HG03460 (cell line): Measurements from ENCODE around the gene KIF26A.

Source experiments
- ATAC-seq: cut with Tn5 transposase; IDR thresholded peaks from one replicate; pipeline ENCODE4 v1.9.1; 2021; ENCODE audit not compliant: unreplicated experiment

Gene KIF26A

DNA sequence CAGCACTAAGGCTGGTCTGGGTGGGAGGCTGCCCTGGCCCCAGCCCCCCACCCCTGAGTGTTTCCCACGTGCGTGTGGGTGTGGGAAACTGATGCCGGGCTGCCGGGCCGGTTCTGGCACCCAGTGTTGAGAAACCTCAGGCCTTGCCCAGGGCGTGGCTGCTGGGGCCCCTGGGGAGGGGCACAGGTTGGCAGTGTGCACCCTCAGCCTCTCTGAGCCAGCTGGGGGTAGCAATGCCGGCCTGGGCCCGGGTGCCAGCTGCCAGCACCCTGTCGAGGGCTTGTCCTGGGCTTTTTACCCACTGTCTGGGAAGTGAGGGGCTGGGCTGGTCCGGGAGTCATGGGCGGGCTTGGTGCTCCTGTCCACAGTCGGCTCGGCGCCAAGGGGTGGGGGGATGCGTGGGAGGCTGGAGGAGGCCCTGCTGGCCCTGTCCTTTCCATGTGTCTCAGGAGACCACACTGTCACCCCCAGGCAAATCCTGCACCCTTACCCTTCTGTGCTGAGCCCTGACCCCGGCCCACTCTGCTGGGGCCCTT, 37.2 kb upstream of the KIF26A start:
- ATAC-seq, result no peak

DNA sequence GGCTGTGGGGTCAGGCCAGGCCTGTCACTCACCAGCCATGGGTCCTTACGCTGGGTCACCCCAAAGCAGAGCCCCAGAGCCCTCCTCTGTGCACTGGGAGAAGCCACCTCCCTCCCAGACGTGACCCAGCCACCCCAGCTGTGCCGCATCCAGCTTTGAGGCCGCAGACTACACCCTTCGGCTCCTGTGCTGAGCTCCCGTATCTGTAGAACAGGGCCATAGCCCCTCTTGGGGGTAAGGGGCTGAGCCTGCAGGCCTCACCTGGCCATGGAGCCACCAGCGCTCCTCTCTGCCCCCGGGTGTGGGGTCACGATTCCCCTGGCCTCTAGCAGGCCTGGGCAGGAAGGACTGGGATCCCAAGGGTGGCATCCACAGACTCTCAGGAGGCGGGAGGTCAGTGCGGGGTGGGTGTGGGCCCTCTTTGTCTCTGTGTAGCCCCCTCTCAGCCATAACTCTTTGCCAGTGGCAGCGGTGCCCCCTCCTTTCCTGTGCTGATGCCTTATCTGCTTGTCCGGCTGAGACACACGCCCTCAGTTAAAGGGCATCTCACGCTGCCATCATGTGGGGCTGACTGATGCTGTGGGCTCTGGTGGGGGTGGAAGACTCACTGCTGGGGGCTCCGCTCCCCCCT, 36.6 kb upstream of the KIF26A start:
- ATAC-seq, result no peak

DNA sequence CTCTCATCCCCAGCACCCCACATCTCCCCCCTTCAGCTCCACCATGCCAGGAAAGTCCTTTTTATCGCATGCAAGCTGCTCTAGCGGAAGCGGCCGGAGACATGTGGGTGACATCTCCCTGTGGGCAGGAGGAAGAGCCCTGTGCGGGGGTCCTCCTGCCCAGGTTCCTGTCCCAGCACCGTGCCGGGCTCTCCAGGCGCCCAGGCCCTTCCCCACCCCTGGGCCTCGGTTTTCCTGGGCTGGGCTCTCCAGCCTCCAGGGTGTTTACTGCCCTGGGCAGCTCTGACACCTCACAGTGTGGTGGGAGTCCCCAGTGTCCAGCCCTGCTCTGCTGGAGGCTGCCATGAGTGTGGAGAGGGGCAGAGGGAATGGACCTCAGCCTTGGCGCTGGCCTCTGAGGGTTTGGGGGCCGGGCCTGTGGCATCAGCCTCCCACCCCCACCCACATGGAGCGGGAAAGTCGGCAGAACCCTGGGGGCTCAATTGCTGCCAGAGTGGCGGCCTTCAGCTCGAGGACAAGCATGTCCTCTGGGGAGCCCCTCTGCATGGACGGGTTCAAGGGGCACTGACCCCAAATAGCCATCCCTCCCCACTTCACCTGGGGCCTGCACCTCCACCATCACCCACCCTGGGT, 36.0 kb upstream of the KIF26A start:
- ATAC-seq, result no peak

DNA sequence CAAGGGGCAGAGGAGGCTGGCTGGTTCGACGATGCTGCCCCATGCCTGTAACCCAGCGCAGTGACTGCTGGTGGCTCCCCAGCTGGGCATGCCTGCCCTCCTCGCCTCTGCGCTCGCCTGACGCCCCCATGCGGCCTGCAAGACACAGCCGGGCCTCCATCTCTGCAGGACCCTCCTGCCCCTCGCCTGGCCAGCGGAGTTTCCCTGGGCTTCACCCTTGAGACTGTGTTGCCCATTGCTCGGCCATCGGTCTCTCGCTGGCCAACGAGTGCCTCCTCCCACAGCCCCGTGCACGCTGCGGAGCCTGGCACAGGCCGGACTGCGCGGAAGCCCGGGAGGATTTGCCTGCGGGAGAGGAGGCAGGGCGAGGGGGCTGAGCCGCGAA, 35.3 kb upstream of the KIF26A start:
- no peak for ATAC-seq

DNA sequence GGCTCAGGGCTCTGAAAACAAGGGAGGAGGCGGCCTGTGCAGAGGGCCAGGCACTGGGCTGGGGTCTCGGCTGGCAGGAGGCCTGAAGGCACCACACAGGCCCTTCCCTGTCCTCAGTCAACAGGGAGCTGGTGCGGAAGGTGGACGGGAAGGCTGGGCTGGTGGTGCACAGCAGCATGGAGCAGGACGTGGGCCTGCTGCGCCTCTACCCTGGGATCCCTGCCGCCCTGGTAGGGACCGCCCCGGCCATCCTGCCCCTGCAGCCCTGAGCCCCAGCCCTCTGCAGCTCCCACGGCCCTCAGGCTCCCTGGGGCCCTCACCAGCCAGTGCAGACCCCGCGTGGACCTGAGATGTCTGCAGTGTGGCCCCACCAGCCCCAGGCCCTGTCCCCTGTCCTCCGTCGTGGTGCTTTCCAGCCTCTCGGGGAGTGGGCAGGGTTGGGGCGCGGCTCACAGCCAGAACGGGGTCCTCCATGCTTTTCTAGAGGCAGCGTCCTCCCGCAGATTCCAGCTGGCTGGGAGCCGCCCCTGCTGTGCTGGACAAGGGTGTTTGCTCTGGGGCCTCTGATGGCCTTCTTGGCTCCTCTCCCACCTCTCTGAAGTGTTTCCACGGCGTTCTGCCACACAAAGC, 34.8 kb upstream of the KIF26A start:
- no peak for ATAC-seq

DNA sequence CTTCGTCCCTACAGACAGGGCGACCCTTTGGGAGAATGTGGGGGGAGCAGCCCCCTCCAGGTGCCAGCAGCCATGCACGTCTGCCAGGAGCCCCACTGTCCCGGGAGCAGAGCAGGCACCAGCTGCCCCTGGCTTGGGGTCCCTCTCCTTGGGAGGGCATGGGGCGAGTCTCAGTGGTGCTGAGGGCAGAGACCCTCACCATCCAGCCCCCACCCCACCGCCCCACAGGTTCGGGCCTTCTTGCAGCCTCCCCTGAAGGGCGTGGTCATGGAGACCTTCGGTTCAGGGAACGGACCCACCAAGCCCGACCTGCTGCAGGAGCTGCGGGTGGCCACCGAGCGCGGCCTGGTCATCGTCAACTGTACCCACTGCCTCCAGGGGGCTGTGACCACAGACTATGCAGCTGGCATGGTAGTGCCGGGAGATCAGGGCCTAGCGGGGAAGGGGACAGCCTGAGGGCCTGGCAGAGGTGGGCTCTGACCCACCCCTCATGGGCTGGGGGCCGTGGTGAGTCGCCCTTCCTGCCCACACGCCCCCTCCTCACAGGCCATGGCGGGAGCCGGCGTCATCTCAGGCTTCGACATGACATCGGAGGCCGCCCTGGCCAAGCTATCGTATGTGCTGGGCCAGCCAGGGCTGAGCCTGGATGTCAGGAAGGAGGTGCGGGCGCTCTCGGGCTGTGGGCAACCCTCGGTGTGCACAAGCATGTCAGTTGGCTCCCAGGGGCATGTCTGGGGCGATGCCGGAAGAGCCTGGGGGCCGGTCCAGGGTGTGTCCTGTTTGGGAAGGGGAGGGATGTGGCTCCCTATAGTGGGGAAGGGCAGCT, 34.1 kb upstream of the KIF26A start:
- ATAC-seq, result no peak

DNA sequence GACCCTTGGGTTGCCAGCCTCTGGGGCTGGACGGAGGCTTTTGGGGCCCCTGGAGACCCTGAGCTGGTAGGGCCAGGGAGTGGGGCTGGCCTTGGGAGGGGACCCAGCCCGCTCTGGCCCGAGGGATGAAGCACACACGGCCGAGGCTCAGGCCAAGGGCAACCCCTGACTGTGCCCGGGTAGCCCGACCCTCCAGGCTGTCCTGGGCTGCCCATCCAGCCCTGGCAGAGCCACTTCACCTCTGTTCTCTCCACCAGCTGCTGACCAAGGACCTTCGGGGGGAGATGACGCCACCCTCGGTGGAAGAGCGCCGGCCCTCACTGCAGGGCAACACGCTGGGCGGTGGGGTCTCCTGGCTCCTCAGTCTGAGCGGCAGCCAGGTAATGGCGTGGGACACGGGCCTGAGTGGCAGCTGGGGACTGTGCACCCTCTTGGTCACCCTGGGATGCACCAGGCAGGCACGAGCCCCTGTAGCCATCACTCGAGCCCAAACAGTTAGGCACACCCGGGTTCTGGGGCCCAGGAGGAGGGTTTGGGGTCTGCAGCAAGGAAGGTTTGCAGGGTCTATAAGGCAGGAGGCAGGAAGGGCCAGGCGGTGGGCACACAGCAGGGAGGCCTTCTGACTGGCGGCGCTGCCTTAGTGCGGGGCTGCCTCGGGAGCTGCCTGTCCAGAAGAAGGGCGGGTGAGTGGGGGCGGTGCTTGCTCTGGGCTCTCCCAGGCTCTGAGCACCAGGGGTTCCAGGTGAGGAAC, 33.1 kb upstream of the KIF26A start:
- no peak for ATAC-seq

DNA sequence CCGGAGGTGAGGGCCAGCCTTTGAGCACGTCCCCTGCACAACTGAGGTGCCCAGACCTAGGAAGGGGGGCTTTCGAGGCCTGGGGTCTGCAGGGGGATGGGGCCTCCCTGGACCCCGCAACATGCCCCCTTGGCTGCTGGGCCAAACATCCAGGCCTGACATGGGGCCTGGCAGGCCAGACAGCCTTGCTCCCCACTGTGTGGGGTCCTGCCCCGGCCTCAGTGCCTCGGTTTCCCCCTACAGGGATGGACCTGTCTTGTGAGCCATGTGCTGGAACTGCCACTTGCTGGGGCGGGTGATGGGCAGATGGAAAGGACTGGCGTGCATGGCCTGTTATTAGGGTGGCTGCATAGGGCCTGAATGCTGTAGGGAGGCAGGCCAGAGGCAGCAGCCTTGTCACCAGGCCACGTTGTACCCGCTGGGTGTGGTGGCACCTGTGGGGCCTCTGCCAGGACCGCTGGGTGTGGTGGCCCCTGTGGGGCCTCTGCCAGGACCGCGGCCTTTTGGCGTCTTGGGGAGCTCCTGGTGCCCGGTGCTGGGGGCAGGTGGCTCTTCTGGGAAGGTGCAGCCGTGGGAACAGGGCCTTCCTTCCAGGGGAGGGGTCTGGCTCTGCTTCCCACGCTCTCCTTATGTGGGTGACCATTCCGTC, 32.4 kb upstream of the KIF26A start:
- no peak for ATAC-seq

DNA sequence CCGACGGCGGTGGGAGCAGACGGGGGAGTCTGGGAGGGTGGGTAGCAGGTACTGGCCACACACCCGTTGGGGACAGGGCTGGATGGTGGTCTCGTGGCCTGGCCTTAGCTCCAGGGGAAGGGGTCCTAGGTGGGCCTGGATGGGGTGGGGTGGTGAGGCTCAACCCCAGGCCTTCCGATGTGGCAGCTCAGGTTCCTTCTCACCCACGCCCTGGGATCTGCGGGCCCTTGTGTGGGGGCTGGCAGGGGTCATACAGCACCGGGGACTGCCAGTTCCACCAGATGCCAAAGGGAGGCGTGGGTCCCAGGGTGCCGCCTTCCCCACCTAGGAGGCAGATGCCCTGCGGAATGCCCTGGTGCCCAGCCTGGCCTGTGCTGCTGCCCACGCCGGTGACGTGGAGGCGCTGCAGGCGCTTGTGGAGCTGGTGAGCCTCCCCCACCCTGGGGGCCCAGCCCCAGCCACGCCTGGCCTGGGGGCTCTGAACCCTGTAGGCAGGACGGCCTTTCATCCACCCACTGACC, 31.9 kb upstream of the KIF26A start:
- no peak for ATAC-seq

DNA sequence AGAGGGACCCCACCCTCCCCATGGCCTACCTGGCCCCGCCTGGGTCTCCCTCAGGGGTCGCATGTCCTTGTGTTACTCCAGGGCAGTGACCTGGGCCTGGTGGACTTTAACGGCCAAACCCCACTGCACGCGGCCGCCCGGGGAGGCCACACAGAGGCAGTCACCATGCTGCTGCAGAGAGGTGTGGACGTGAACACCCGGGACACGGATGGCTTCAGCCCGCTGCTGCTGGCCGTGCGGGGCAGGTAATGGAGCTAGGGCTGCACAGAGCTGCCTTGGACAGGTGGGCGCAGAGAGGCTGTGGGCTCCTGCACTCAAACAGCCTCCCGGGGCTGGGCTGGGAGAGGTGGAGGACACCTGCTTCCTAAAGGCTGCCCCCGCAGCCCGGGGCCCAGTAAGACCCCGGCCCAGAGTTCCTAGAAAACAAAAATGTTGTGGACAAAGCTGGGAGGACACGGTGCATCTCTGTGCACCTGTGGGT, 31.2 kb upstream of the KIF26A start:
- ATAC-seq, result no peak

DNA sequence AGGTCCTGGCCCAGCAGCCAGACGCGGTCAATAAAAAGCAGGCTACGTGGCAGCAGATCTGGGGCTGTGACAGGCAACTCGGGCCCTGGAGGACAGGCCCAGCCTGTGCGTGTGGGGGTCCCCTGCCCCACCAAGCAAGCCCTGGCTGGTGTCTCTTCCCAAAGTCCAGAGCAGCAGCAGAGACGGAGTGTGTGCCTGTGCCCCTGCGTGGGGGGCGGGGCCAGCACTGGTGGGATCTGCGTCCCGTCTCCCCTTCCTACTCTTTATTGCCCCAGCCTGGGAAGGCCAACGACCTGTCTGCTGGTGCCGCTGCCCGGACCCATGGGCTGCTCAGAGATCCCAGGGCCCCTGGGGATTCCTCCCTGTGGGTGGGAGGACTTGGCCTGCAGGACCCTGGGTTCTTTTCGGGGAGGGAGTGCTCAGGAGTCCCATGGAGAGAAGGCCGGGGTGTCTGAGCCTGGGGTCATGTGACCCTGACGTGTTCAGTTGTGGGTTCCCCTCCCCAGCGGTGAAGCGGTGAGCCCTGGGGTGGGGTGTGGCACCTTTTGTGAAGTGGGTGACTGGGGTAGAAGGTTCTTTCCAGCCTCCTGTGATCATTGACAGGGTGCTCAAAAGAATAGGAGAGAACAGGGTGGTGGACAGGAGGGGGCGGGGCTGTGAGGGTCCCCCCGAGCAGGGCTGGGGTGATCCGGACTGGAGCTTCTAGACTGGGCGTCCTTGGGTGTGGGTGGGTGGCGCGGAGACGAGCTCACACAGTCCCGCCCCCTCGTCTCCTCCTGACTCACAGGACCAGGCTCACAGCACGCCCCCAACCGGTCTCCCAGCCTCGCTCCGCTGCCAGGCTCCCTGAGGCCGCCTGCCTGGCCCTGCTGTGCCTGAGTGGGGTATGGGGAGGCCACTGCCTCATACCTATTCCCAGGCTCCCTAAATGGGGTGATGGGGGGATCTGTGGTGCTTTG, 30.5 kb upstream of the KIF26A start:
- ATAC-seq, result no peak

DNA sequence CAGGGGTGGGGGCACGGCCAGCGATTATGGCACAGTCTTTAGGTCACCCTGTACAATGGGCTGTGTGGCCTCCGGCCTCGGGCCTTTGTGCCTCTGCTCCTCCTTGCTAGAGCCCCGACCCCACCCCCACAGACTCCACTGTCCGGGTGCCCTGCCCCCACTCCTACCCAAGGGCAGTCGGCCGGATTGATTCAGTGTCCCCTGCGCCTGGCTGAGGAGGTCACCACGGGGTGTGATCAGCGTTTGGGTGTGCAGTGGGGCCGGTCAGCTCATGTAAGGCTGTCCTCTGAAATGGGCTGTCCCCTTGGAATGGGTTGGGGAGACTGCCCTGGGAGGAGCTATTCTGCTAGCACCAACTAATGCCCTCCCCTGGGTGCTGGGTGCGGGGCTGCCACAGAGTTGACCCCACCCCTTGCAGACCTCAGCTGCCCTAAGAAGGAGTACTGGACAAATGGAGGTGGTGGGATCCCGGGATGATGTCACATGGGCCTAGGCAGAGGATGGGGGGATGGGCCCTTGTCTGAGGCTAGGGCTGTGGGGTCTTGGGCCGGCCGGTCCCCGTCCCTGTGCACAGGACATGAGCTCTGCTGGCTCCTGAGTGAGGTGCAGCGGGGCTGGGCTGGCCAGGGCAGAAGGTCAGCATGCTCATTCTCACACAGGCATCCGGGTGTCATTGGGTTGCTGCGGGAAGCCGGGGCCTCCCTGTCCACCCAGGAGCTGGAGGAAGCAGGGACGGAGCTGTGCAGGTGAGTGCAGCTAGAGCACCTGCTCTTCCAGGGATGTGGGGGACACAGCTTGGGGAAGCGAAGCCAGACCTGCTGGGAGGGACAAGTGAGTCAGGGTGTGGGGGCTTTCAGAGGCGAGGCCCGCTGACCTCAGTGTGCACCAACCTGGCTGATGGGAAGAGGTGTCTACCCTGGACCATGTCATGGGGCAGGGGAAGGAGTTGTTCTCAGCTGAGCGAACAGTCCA, 29.5 kb upstream of the KIF26A start:
- no peak for ATAC-seq

DNA sequence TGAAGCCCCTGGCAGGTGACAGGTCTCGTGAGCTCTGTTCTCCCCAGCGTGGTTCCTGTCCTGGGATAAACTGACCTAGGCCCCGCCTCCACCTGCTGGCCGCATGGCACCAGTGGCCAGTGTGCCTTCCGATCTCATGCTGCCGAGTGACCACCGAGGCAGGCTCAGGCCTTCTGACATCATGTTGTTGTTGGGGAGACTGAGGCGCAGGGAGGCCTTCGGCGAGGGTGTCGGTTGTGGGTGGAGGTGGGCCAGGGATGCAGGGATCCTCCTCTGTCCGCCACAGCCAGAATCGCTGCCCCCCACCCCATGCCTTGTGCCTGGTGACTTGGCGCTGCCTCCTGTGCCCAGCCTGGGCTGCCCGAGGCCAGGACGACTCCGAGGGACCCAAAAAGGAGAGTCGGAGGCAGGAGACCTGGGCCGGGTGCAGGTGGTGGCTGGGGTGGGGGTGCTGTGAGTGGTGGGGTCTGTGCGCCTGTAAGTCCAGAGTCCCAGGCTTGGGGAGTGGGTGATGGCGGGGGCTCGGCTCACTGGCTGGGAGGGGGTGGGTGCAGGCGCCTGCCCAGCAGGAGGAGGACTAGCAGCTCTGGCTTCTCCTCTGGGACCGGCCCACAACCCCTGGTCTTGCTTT, 28.5 kb upstream of the KIF26A start:
- ATAC-seq, result no peak

DNA sequence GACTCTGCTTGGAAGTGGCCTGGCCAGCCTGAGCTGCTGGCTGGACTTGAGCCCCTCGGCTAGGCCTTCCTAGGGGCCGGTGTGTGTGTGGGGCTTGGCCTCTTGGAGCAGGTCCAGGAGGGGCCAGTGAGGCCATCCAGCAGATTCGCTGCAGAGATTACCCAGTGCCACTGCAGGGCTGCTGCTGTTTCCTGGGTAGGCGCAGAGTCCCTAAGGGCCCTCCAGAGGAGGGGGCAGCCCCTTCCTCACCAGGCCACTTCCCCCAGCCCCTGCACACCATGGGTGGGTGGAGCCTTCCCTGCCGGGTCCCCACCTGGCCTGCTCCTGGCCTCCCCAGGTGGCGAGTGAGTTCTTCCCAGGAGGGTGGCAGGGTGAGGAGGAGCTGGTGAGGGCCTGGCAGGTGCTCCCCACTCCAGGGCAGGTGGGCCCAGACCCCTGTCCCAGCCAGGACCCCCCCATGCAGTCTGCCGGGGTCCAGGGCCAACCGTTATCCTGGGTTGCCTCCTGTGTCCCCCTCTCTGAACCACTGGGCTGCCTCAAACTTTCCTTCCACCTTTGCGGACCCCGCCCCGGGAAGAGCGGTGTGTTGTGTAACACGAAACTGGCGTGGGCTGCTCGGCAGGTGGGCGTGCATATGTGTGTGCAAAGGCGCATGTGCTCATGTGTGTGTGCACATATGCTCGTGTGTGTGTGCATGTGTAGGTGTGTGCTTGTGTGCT, 27.7 kb upstream of the KIF26A start:
- no peak for ATAC-seq

DNA sequence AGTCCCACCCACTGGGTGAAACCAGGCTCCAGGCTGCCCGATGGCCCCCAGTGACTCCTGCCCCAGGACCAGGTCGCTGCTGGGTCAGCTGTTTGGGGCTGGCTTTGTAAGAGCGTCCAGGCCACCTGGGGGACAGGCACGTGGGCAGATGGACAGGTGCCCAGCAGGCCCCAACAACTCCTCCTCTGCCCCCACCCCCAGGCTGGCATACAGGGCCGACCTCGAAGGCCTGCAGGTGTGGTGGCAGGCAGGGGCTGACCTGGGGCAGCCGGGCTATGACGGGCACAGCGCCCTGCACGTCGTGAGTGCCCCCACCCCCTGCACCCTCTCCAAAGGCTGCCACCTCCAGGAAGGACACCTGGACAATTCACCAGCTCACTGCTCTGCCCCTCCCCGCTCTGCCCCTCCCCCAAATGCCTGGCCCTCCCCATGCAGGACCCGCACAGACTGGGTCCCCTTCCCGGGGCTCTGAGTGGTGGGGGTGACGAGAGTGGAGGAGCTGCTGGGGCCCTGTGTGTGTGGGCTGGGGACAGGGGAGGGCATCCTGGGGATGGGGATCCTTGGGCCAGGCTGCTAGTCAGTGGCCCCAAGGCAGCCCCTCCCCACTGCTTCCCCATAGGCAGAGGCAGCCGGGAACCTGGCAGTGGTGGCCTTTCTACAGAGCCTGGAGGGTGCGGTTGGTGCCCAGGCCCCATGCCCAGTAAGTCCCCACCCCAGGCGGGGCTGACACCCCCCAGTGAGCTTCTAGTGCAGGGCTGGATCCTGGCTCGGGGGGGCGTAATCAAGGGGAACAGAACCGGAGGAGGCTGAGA, 26.9 kb upstream of the KIF26A start:
- no peak for ATAC-seq

DNA sequence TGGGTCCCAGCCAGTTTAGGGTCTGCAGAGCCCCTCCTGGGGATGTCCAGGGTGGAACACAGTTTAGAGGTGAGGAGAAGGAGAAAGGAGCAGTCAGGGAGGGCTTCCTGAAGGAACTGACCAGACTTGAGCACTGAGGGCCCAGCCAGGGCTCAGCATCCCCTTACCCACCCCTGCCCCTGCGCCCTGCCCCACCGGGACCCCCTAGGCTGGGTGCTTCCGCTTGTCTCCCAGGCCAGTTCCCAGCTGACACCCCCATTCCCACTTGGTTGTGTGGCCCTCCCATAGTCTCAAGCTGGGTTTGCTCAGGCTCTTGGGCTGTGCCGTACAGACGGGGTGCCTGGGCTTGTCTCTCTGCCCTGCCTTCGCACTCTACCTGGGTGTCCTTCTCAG, 26.3 kb upstream of the KIF26A start:
- ATAC-seq, result no peak
